Measurements from ENCODE around the gene MYMX. TPM values are rescaled to one million over a fixed set of nuclear protein-coding genes. Genes with fewer than 3 reads are reported as not detected.

Gene MYMX
- total and polyA plus RNA-seq, 2 of the 4 experiments (the other 2 are of a cell fraction): not detected

DNA sequence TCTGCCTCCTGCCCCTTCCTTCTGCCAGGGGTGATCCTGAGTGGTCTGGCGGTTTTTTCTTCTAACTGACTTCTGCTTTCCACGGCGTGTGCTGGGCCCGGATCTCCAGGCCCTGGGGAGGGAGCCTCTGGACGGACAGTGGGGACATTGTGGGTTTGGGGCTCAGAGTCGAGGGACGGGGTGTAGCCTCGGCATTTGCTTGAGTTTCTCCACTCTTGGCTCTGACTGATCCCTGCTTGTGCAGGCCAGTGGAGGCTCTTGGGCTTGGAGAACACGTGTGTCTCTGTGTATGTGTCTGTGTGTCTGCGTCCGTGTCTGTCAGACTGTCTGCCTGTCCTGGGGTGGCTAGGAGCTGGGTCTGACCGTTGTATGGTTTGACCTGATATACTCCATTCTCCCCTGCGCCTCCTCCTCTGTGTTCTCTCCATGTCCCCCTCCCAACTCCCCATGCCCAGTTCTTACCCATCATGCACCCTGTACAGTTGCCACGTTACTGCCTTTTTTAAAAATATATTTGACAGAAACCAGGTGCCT, 16.9 kb downstream of the MYMX start:
- H2AFZ ChIP-seq (replicated peaks; ENCODE audit: low read length, poor library complexity): peak overlapping the region; percentile 8
- no peak overlapping the region for H3K56ac ChIP-seq (ENCODE audit: extremely low read depth, insufficient read depth, low read length)
- no peaks in the 10 kb centered on the region for H4K20me1 ChIP-seq (ENCODE audit: insufficient read depth, low read length)
- ATAC-seq (ENCODE audit: low read depth): no peak
- peak overlapping the region; percentile 84; the same call in 1 of the 2 replicates for H2AK5ac ChIP-seq (ENCODE audit: low read depth, low read length)
- in situ Hi-C loops (cut with MboI; ENCODE audit: low sequenced_read_pairs) (loop anchor here (5.0 kb wide), 1 partner anchor 61 kb away; no protein-coding TSS in a partner anchor), dilution Hi-C loops (cut with HindIII; ENCODE audit: low sequenced_read_pairs, unreplicated experiment) (no loop called here), intact Hi-C loops (cut with micrococcal nuclease) (loop anchor here (1.0 kb wide), 2 partner anchors 61 to 137 kb away; no protein-coding TSS in a partner anchor)
- H3K9me3 ChIP-seq (ENCODE audit: control insufficient read depth, insufficient read depth, low read length): no peaks in the 10 kb centered on the region
- H2BK15ac ChIP-seq (ENCODE audit: low read depth, low read length): no peak overlapping the region
- 0 out of 4 replicates have a peak, but pooled peaks cover 0 to 4% of the 10 kb centered on the region in 2 experiments for H3K79me1 ChIP-seq (ENCODE audit: low read depth in 1 of 2, low read length in 2 of 2)
- H3K9ac ChIP-seq (ENCODE audit: low read depth, low read length): no peak overlapping the region
- no peak overlapping the region for H3K4ac ChIP-seq (ENCODE audit: low read depth, low read length)
- H3K23ac ChIP-seq (ENCODE audit: low read depth, low read length): no peak overlapping the region
- H3K9me1 ChIP-seq (ENCODE audit: insufficient read depth, low read length): peaks cover 4% of the 10 kb centered on the region
- H3K36me3 ChIP-seq (ENCODE audit: control insufficient read depth, insufficient read depth, low read length): peaks cover 2% of the 10 kb centered on the region; the same call in 1 of the 2 replicates
- 100% methylated on average over 1 of the region's 14 CpGs; no CpG with 5 or more reads in 1 of the 2 experiments for WGBS, 2 experiments (ENCODE audit: extremely low coverage in 2 of 2, insufficient read length in 1 of 2)
- H3K4me3 ChIP-seq (ENCODE audit: insufficient read depth, low read depth, low read length): no peak overlapping the region
- no peak overlapping the region for H2BK20ac ChIP-seq (ENCODE audit: low read depth, low read length)
- no peak overlapping the region for H4K91ac ChIP-seq (ENCODE audit: insufficient read depth, low read depth, low read length)
- peaks cover 16% of the 10 kb centered on the region for H3K4me1 ChIP-seq (ENCODE audit: control insufficient read depth, insufficient read depth, low read length)
- CTCF ChIA-PET: interaction anchor here (0.6 to 1.8 kb wide), 9 partner anchors 11 to 1174 kb away, joined by 3 to 20 read pairs (median 4); partner anchors contain the start of gene SLC29A1
- BruUV-seq (replicated peaks): no TSS peak
- no peak overlapping the region for H2BK120ac ChIP-seq (ENCODE audit: low read depth, low read length)
- 0 out of 4 replicates have a peak overlapping the region, but pooled peaks of 1 of the 2 experiments have one; percentile 18 for H4K8ac ChIP-seq (ENCODE audit: low read depth in 2 of 2, low read length in 2 of 2)
- no peaks in the 10 kb centered on the region for H3K27me3 ChIP-seq (ENCODE audit: control insufficient read depth, insufficient read depth, low read length)
- no peak overlapping the region for H3K18ac ChIP-seq (ENCODE audit: low read depth, low read length)
- no peak overlapping the region for H3K4me2 ChIP-seq (ENCODE audit: low read depth, low read length)
- no peak overlapping the region for H3K14ac ChIP-seq (replicated peaks; ENCODE audit: low read depth, low read length)
- H4K5ac ChIP-seq (ENCODE audit: low read depth, low read length): no peak overlapping the region
- H2AK9ac ChIP-seq (replicated peaks; ENCODE audit: low read depth, low read length, poor library complexity): peak overlapping the region; percentile 52
- H3K27ac ChIP-seq (ENCODE audit: insufficient read depth, low read length): no peak overlapping the region
- no peak overlapping the region for H2BK5ac ChIP-seq (ENCODE audit: low read depth, low read length, poor library complexity, severe bottlenecking)
- DNase-seq: no peak
- POLR2A ChIA-PET (ENCODE audit: unreplicated experiment): interaction anchor here (1.7 kb wide), 1 partner anchor 14 kb away, joined by 10 read pairs; the partner anchor contains the start of gene HSP90AB1
- TF ChIP-seq, protein P1, sequence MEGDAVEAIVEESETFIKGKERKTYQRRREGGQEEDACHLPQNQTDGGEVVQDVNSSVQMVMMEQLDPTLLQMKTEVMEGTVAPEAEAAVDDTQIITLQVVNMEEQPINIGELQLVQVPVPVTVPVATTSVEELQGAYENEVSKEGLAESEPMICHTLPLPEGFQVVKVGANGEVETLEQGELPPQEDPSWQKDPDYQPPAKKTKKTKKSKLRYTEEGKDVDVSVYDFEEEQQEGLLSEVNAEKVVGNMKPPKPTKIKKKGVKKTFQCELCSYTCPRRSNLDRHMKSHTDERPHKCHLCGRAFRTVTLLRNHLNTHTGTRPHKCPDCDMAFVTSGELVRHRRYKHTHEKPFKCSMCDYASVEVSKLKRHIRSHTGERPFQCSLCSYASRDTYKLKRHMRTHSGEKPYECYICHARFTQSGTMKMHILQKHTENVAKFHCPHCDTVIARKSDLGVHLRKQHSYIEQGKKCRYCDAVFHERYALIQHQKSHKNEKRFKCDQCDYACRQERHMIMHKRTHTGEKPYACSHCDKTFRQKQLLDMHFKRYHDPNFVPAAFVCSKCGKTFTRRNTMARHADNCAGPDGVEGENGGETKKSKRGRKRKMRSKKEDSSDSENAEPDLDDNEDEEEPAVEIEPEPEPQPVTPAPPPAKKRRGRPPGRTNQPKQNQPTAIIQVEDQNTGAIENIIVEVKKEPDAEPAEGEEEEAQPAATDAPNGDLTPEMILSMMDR (conservative IDR thresholded peaks at IDR 0.05; ENCODE audit: low read depth, low read length): no peak
- no peak for TF ChIP-seq RFX5 (IDR thresholded peaks at IDR 0.05; ENCODE audit: low read depth, low read length)
- TF ChIP-seq POLR2A (IDR thresholded peaks at IDR 0.05; ENCODE audit: low read depth, low read length): no peak
- no peak for TF ChIP-seq RAD21 (IDR thresholded peaks at IDR 0.05; ENCODE audit: low read length)
- TF ChIP-seq NFE2L2 (IDR thresholded peaks at IDR 0.05; ENCODE audit: low read depth, low read length): no peak
- no peak for TF ChIP-seq MAZ (IDR thresholded peaks at IDR 0.05; ENCODE audit: borderline replicate concordance, low read depth, low read length)
- no peak for TF ChIP-seq CHD1 (IDR thresholded peaks at IDR 0.05; ENCODE audit: low read depth, low read length)
- no peak for TF ChIP-seq BHLHE40 (IDR thresholded peaks at IDR 0.05; ENCODE audit: low read depth, low read length)
- TF ChIP-seq MXI1 (IDR thresholded peaks at IDR 0.05; ENCODE audit: borderline replicate concordance, low read depth, low read length): no peak
- TF ChIP-seq, protein P2, sequence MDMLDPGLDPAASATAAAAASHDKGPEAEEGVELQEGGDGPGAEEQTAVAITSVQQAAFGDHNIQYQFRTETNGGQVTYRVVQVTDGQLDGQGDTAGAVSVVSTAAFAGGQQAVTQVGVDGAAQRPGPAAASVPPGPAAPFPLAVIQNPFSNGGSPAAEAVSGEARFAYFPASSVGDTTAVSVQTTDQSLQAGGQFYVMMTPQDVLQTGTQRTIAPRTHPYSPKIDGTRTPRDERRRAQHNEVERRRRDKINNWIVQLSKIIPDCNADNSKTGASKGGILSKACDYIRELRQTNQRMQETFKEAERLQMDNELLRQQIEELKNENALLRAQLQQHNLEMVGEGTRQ (IDR thresholded peaks at IDR 0.05; ENCODE audit: low read depth, low read length): no peak
- TF ChIP-seq, protein P3, sequence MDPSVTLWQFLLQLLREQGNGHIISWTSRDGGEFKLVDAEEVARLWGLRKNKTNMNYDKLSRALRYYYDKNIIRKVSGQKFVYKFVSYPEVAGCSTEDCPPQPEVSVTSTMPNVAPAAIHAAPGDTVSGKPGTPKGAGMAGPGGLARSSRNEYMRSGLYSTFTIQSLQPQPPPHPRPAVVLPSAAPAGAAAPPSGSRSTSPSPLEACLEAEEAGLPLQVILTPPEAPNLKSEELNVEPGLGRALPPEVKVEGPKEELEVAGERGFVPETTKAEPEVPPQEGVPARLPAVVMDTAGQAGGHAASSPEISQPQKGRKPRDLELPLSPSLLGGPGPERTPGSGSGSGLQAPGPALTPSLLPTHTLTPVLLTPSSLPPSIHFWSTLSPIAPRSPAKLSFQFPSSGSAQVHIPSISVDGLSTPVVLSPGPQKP (IDR thresholded peaks at IDR 0.05; ENCODE audit: borderline replicate concordance, low read depth, low read length): no peak
- no peak for TF ChIP-seq RCOR1 (IDR thresholded peaks at IDR 0.05; ENCODE audit: insufficient replicate concordance, low read length)
- no peak for TF ChIP-seq SMC3 (IDR thresholded peaks at IDR 0.05; ENCODE audit: low read depth, low read length)
- no peak for TF ChIP-seq MAFK (IDR thresholded peaks at IDR 0.05; ENCODE audit: low read depth, low read length)
- no peak for TF ChIP-seq FOS (IDR thresholded peaks at IDR 0.05; ENCODE audit: low read depth, low read length)

All from IMR-90 (cell line).